ENCODE results near the gene BCL2L1. TPM values are rescaled to one million over a fixed set of nuclear protein-coding genes. Genes with fewer than 3 reads are reported as not detected.

BCL2L1 gene
- total RNA-seq, result 100 to 1,000 TPM; 120 to 152 TPM

GRCh38 chr20:31722257-31723068, at the start of gene BCL2L1:
BCL2L1 (minus strand) TSS chr20:31722868; CDS start chr20:31722218, 650 bp downstream.
- Mint-ChIP-seq H3K27me3 (ENCODE audit: low read depth) (no peaks in the 10 kb centered on the region), H3K9me3 (no peaks in the 10 kb centered on the region), H3K36me3 (ENCODE audit: insufficient read depth in 2 of 2) (peaks cover 31 to 37% of the 10 kb centered on the region in 2 donors), H3K4me1 (ENCODE audit: low read depth) (peaks cover 19% of the 10 kb centered on the region), H3K27ac (peak within 1 kb of the TSS; percentile 83), H3K4me3 (peak within 1 kb of the TSS; percentile 95 to 96)
- peak; percentile 73 to 79 for DNase-seq
- ATAC-seq (replicated peaks in 1 of 2), result peak; percentile 32 to 35

- DNase-seq (no peak), ATAC-seq (replicated peaks in 1 of 2) (no peak)
- Mint-ChIP-seq H3K36me3 (ENCODE audit: insufficient read depth in 2 of 2) (peaks cover 14 to 51% of the 10 kb centered on the region in 2 donors), H3K4me3 (no peak overlapping the region), H3K27ac (no peak overlapping the region), H3K4me1 (ENCODE audit: low read depth) (no peaks in the 10 kb centered on the region), H3K9me3 (no peaks in the 10 kb centered on the region), H3K27me3 (ENCODE audit: low read depth) (no peaks in the 10 kb centered on the region)
Measured at GRCh38 chr20:31770243-31770642, 47.6 kb upstream of the BCL2L1 start.

- DNase-seq, result no peak
- H3K9me3 Mint-ChIP-seq, result no peaks in the 10 kb centered on the region
- no peak overlapping the region for H3K27ac Mint-ChIP-seq
- H3K27me3 Mint-ChIP-seq (ENCODE audit: low read depth), result no peaks in the 10 kb centered on the region
- H3K4me1 Mint-ChIP-seq (ENCODE audit: low read depth), result no peaks in the 10 kb centered on the region
- no peak overlapping the region for H3K4me3 Mint-ChIP-seq
- peaks cover 14 to 51% of the 10 kb centered on the region in 2 donors for H3K36me3 Mint-ChIP-seq (ENCODE audit: insufficient read depth in 2 of 2)
- no peak for ATAC-seq (replicated peaks in 1 of 2)
Measured at GRCh38 chr20:31769681-31770080, 47.0 kb upstream of the BCL2L1 start.

- no peaks in the 10 kb centered on the region for H3K4me1 Mint-ChIP-seq (ENCODE audit: low read depth)
- H3K27me3 Mint-ChIP-seq (ENCODE audit: low read depth), result no peaks in the 10 kb centered on the region
- no peaks in the 10 kb centered on the region for H3K9me3 Mint-ChIP-seq
- peaks cover 13 to 46% of the 10 kb centered on the region in 2 donors for H3K36me3 Mint-ChIP-seq (ENCODE audit: insufficient read depth in 2 of 2)
- H3K4me3 Mint-ChIP-seq, result no peak overlapping the region
- ATAC-seq (replicated peaks in 1 of 2) (no peak), DNase-seq (no peak)
- H3K27ac Mint-ChIP-seq, result no peak overlapping the region
Measured at GRCh38 chr20:31767805-31768204, 45.1 kb upstream of the BCL2L1 start.

GRCh38 chr20:31764641-31765305, 42.1 kb upstream of the BCL2L1 start:
- no peak overlapping the region for H3K4me3 Mint-ChIP-seq
- H3K36me3 Mint-ChIP-seq (ENCODE audit: insufficient read depth in 2 of 2), result peaks cover 11 to 56% of the 10 kb centered on the region in 2 donors

GRCh38 chr20:31760519-31761240, 38.0 kb upstream of the BCL2L1 start:
- H3K27me3 Mint-ChIP-seq (ENCODE audit: low read depth), result no peaks in the 10 kb centered on the region
- no peak for DNase-seq
- H3K4me3 Mint-ChIP-seq, result no peak overlapping the region
- H3K36me3 Mint-ChIP-seq (ENCODE audit: insufficient read depth in 2 of 2), result peaks cover 12 to 53% of the 10 kb centered on the region in 2 donors
- H3K9me3 Mint-ChIP-seq, result no peaks in the 10 kb centered on the region
- H3K4me1 Mint-ChIP-seq (ENCODE audit: low read depth), result no peaks in the 10 kb centered on the region
- no peak for ATAC-seq (replicated peaks in 1 of 2)
- H3K27ac Mint-ChIP-seq, result no peak overlapping the region

More at GRCh38 chr20:31764641-31765305, 42.1 kb upstream of the BCL2L1 start:
- Mint-ChIP-seq H3K27ac (peak overlapping the region; percentile 70), H3K4me1 (ENCODE audit: low read depth) (no peaks in the 10 kb centered on the region), H3K9me3 (no peaks in the 10 kb centered on the region), H3K27me3 (ENCODE audit: low read depth) (no peaks in the 10 kb centered on the region)
- no peak for ATAC-seq (replicated peaks in 1 of 2)
- DNase-seq, result no peak

GRCh38 chr20:31759836-31760518, 37.3 kb upstream of the BCL2L1 start:
- no peaks in the 10 kb centered on the region for H3K9me3 Mint-ChIP-seq
- ATAC-seq (replicated peaks in 1 of 2) (no peak), DNase-seq (no peak)
- H3K27me3 Mint-ChIP-seq (ENCODE audit: low read depth), result no peaks in the 10 kb centered on the region
- peaks cover 12 to 48% of the 10 kb centered on the region in 2 donors for H3K36me3 Mint-ChIP-seq (ENCODE audit: insufficient read depth in 2 of 2)
- H3K4me3 Mint-ChIP-seq, result no peak overlapping the region
- no peaks in the 10 kb centered on the region for H3K4me1 Mint-ChIP-seq (ENCODE audit: low read depth)
- H3K27ac Mint-ChIP-seq, result no peak overlapping the region

GRCh38 chr20:31758991-31759390, 36.3 kb upstream of the BCL2L1 start:
- DNase-seq (no peak), ATAC-seq (replicated peaks in 1 of 2) (no peak)
- H3K9me3 Mint-ChIP-seq, result no peaks in the 10 kb centered on the region
- peaks cover 9 to 42% of the 10 kb centered on the region in 2 donors for H3K36me3 Mint-ChIP-seq (ENCODE audit: insufficient read depth in 2 of 2)
- no peaks in the 10 kb centered on the region for H3K27me3 Mint-ChIP-seq (ENCODE audit: low read depth)
- no peak overlapping the region for H3K4me3 Mint-ChIP-seq
- no peak overlapping the region for H3K27ac Mint-ChIP-seq
- H3K4me1 Mint-ChIP-seq (ENCODE audit: low read depth), result no peaks in the 10 kb centered on the region

GRCh38 chr20:31758521-31758920, 35.9 kb upstream of the BCL2L1 start:
- DNase-seq (no peak), ATAC-seq (replicated peaks in 1 of 2) (no peak)
- peaks cover 9 to 42% of the 10 kb centered on the region in 2 donors for H3K36me3 Mint-ChIP-seq (ENCODE audit: insufficient read depth in 2 of 2)
- H3K9me3 Mint-ChIP-seq, result no peaks in the 10 kb centered on the region
- H3K27ac Mint-ChIP-seq, result no peak overlapping the region
- H3K4me1 Mint-ChIP-seq (ENCODE audit: low read depth), result no peaks in the 10 kb centered on the region
- H3K4me3 Mint-ChIP-seq, result no peak overlapping the region
- H3K27me3 Mint-ChIP-seq (ENCODE audit: low read depth), result no peaks in the 10 kb centered on the region

GRCh38 chr20:31757254-31757653, 34.6 kb upstream of the BCL2L1 start:
- Mint-ChIP-seq H3K4me1 (ENCODE audit: low read depth) (no peaks in the 10 kb centered on the region), H3K36me3 (ENCODE audit: insufficient read depth in 2 of 2) (peaks cover 11 to 42% of the 10 kb centered on the region in 2 donors), H3K9me3 (no peaks in the 10 kb centered on the region), H3K27ac (no peak overlapping the region), H3K4me3 (no peak overlapping the region), H3K27me3 (ENCODE audit: low read depth) (no peaks in the 10 kb centered on the region)
- DNase-seq, result no peak
- no peak for ATAC-seq (replicated peaks in 1 of 2)

GRCh38 chr20:31751126-31751525, 28.5 kb upstream of the BCL2L1 start:
- Mint-ChIP-seq H3K4me3 (no peak overlapping the region), H3K27me3 (ENCODE audit: low read depth) (no peaks in the 10 kb centered on the region), H3K27ac (no peak overlapping the region), H3K36me3 (ENCODE audit: insufficient read depth in 2 of 2) (peaks cover 3 to 14% of the 10 kb centered on the region in 2 donors), H3K9me3 (no peaks in the 10 kb centered on the region), H3K4me1 (ENCODE audit: low read depth) (peaks cover 8% of the 10 kb centered on the region)
- no peak for ATAC-seq (replicated peaks in 1 of 2)
- no peak for DNase-seq

- no peak for DNase-seq
- no peaks in the 10 kb centered on the region for H3K9me3 Mint-ChIP-seq
- no peaks in the 10 kb centered on the region for H3K27me3 Mint-ChIP-seq (ENCODE audit: low read depth)
- no peak overlapping the region for H3K27ac Mint-ChIP-seq
- peaks cover 5 to 22% of the 10 kb centered on the region in 2 donors for H3K36me3 Mint-ChIP-seq (ENCODE audit: insufficient read depth in 2 of 2)
- no peak for ATAC-seq (replicated peaks in 1 of 2)
- peaks cover 21% of the 10 kb centered on the region for H3K4me1 Mint-ChIP-seq (ENCODE audit: low read depth)
- H3K4me3 Mint-ChIP-seq, result no peak overlapping the region
Measured at GRCh38 chr20:31749223-31749622, 26.6 kb upstream of the BCL2L1 start.

Data from activated T-cell treated with anti-CD3 and anti-CD28 coated beads, Interleukin-2, amount 50 U/mL, for 72 hours (primary cell).